GM18951 (cell line): ENCODE data around the gene FRG2.
"Not testable (repeated sequence)": the region's sequence is repeated elsewhere in the genome, so short reads cannot be mapped to it uniquely, and the experiment has no call there.

Experiments used
- POLR2A ChIP-seq: IDR thresholded peaks from 4 replicates; pipeline ENCODE4 v1.6.1; 2011; ENCODE audit warnings: mild to moderate bottlenecking; ENCODE audit not compliant: insufficient read length, insufficient read depth; ENCODE audit errors: extremely low read depth
- in situ Hi-C: fragments of 300-500 bp; cut with MboI; formaldehyde crosslinking; loops from one replicate; pipeline ENCODE4 v1.12.0; 2022; ENCODE audit warnings: low sequenced_read_pairs, mixed read lengths, inconsistent platforms; ENCODE audit not compliant: unreplicated experiment

The FRG2 gene

DNA sequence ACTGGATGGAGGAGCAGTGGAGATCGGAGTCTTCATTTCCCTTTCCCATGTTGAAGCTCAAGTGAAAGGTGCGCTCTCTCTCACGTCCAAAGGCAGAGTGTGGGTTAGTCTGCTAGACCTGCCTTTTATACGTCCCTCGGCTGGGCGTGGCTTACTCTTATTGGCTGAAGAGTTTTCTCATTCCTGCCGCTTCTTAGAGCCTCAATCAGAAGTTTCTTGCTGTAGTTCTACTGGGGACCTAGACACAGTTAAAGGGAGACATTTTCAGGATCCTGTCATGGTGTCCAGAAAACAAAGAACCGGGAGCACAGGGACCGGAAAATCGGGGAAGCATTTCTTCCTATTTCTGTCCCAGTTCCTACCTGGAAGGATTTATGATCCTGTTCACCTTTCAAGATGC lies at the start of gene FRG2:
Gene FRG2 (minus strand): TSS at position 101 of the 400 bp plus-strand sequence. CDS start 52 bp downstream, at position 49.
- in situ Hi-C loops = not testable (repeated sequence)

DNA sequence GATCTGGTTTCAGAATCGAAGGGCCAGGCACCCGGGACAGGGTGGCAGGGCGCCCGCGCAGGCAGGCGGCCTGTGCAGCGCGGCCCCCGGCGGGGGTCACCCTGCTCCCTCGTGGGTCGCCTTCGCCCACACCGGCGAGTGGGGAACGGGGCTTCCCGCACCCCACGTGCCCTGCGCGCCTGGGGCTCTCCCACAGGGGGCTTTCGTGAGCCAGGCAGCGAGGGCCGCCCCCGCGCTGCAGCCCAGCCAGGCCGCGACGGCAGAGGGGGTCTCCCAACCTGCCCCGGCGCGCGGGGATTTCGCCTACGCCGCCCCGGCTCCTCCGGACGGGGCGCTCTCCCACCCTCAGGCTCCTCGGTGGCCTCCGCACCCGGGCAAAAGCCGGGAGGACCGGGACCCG lies 41.3 kb upstream of the FRG2 start:
- in situ Hi-C loops = not testable (repeated sequence)

DNA sequence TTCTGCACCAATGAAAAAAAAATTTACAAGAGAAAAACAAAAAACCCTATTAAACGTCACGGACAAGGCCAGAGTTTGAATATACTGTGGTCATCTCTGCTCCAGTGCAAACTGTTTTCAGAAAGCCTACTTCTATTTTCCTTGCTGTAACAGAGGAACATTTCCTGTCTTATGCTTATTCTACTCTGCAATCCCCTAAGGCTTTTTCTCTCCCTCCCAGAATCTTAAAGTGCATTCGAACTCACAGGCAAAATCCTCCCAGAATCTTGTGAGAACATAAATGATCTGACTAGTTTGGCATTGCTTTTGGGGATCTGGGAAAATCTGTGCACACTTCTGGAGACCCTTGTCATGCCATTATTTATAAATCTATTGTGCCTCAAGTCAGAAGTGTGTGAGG lies 37.7 kb upstream of the FRG2 start:
- in situ Hi-C loops = not testable (repeated sequence)

DNA sequence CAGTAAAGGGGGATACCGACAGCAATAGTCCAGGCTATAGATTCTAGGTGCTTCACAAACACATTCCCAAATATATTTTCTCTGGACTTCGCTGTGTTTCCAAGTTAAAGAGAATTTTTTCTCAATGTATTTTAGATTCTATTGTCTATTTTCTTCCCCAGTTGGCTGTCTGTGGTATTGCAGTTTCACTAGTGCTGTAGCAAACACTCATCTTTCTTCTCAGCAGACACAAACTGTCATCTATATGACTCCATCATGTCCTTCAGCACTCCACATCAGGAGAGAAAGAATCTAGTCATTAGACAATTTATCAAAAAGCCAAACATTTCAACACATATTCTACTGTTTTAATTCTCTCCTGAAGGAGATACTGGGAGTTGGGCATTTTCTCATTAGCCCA lies 37.3 kb upstream of the FRG2 start, which contains the start of gene DBET:
Gene DBET (plus strand): TSS at position 161 of the 400 bp plus-strand sequence.
- in situ Hi-C loops = not testable (repeated sequence)

DNA sequence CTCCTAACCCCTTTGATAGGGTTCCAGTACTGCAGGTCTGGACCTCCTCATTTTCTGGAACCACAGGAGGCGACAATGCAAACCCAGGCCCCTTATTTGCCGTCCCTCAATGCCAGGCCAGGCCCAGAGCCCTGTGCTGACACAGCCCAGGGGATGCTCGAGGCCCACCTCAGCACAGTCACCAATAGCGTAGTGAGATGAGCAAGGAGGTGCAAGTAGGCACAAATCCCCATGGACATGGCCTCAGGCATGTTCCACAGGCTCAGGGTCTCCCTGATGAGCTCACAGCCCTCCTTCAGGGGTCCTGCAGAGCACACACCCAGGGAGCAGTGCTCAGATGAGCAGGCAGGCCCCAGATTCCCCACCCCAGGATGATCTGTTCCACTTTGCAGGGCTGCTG lies 31.9 kb upstream of the FRG2 start:
- in situ Hi-C loops = not testable (repeated sequence)

DNA sequence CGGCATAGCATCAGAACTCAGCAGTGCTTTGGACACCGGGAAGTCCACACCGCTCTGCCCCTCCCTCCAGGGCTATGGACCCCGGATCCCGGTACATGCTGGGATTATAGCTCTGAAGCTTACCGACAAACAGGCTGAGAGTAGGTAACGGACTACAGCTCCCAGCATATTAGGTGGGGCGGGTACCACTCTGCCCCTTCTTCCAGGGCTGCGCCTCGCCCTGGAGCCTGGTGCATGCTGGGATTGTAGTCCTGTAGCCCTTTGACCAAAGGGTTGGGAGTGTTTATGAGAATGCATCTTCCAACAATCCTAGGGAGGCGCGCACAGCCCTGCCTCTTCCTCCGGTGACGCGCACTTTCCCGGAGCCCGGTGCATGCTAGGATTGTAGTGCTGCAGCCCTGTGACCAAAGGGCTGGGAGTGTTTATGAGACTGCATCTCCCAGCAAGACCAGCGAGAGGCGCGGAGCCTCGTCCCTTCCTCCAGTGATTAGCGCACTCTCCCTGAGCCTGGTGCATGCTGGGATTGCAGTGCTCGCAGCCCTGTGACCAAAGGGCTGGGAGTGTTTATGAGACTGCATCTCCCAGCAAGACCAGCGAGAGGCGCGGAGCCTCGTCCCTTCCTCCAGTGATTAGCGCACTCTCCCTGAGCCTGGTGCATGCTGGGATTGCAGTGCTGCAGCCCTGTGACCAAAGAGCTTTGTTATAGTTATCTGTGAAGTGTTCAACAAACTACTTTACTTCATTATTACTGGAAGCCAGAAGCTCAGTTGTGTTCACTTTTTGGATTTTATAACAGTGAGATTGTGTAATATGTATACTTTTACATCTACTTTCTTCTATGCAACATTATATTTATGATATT lies 22.6 kb upstream of the FRG2 start:
- in situ Hi-C loops = not testable (repeated sequence)

DNA sequence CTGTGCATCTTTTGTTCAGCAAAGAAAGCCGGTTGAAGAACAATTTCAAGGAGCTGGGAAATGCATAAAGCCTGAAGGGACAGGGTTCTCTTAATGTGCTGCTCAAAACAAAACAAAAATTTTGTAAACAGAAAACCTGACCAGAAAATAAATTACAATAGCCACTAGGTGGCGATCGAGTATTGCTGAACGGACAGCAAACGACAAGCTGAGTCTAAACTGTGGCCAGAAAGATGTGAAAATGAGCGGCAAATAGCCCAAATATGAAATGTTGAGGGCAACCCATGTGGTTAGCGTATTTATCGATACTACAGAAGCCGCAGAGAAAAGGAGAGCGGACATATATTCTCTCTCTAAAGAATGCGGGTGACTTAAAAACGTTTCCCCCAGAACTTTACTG lies 20.6 kb upstream of the FRG2 start:
- in situ Hi-C loops = not testable (repeated sequence)

DNA sequence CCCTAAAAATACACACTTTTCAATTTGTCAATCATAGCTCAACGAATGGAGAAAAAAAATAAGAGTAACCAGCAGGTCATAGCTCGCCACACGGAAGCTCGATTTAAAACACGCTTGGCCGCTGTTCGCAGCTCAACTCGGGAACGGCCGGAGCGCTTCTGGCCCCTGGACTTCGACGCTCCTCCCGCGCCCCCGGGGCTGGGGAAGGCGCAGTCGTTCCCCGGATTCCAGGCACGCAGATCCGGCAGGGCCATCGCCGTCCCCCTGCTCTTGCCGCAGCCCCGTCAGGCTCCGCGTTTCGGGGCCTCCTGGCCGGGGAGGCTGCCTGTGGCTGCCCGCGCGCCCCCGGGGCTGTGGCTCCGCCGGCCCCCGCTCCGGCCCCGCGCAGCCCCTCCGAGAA lies 13.8 kb upstream of the FRG2 start:
- in situ Hi-C loops = not testable (repeated sequence)

DNA sequence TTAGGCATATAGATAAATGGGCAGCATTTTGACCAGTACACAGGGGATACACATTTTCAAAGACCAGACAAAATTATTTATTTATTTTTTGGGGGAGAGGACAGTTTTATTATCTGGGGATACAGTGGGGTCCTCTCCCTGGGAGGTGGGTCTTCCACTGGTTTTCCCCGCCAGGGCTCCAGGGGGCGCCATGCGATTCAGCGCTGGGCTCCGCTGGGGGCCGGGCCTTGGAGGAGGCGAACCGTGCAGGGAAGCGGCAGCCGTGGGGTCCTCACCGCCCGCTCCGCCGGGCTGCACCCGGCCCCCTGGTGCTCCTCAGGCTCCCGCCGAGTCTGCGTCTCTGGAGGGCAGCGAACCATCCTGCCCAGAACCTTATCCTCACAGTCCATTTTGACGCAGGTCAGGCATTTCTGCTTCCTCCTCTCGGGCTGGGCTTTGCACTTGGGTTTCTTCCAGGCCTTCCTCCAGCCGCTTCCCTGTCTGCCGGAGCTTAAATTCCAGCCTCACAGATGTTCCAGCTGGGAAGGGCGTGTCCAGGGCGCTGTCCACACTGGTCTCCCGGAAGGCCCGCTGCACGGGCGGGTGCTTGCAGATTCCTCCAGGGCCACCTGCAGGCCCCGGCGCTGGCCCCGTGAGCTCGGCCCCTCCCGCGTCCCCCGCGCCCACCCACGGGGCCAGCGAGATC lies 10.8 kb upstream of the FRG2 start:
- in situ Hi-C loops = not testable (repeated sequence)

DNA sequence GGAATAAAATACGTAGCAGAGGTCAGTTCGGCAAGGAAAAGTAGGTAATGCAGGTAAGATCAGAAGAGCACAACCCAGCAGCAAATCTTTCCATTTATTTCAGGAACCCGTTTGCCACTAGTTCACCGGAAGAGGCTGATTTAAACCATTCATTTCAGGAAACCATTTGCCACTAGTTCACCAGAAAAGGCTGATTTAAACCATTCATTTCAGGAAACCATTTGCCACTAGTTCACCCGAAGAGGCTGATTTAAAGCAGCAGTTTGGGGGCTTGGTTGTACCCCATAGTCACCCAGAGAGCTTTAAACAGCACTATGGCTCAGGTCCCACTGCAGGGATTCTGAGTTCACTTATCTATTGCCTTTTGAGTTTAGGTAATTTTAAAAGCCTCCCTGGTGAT lies 4.2 kb upstream of the FRG2 start:
- in situ Hi-C loops = not testable (repeated sequence)

DNA sequence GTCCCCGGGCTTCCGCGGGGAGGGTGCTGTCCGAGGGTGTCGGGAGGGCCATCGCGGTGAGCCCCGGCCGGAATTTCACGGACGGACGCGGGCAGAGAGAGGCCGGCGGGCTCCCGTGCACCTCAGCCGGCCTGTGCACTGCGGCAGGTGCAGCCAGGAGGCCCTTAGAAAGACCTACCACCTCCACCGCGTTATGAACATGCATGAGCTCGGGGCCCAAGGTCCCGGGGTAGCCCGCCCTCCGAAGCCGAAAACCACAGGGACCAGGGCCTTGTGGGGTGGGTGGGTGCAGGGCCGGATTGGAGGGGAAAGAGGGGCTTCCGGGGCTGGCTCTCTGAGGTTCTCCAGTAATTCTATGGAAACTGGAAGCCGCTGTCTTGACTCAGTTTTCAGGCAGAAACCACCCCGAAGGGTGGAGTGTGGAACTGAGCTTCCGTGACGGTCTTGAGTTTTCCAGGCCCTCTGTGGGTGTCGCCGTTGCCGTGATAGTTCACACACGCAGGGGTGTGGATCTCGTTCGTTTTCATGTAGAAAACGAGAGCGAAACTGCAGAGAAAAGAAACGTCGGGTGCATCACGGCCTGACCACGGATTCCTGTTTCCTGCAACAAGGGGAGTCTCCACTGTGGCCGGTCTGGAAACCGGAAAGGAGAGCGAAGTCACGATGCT lies 4.3 kb downstream of the FRG2 start:
- in situ Hi-C loops = not testable (repeated sequence)

DNA sequence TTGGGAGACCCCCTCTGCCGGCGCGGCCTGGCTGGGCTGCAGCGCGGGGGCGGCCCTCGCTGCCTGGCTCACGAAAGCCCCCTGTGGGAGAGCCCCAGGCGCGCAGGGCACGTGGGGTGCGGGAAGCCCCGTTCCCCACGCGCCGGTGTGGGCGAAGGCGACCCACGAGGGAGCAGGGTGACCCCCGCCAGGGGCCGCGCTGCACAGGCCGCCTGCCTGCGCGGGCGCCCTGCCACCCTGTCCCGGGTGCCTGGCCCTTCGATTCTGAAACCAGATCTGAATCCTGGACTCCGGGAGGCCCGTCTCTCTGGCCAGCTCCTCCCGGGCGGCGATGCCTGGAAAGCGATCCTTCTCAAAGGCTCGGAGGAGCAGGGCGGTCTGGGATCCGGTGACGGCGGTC lies 5.1 kb downstream of the FRG2 start:
- in situ Hi-C loops = not testable (repeated sequence)

DNA sequence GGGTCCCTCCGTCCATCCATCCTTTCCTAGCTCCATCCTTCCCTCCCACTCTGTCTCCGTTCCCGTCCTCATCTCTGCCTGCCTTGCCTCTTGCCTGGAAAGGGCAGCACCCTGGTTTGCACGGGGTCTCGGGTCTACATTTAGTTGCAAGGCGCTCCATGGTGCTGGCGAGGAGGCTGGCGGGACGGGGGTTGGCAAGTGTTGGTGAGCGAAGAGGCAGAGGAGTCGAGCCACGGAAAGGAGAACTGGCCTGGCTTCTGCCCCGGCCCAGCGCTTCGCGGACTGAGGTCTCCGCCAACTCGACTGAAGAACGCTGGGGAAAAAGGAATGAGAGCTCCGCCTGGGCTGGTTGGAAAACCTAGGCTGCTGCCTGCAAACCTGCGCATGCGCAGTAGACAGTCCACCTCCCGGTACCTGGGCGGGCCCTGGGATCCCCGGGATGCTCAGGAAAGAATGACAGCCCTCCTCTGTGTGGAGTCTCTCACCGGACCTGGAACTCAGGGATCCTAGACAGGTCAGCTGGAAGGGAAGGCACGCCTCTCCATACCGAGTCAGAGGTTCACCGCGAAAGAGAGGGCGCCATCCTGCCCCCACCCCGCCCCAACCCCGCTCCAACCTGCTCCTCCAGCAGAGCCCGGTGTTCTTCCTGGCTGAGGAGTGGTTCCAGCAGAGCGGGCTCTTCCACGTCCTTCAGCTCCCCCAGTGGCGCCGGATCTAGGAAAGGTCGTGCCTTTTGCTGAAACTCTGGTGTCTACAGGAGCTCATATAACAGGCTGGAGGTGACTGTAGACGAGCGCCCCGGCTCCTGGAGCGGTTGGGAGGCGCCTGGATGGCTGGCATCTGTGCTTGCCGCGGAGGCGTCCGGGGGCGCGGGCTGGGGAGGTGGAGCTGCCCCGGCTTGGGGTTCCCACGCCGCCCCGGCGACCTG lies 6.0 kb downstream of the FRG2 start:
- no peak for TF ChIP-seq POLR2A
- in situ Hi-C loops = no loop called here

DNA sequence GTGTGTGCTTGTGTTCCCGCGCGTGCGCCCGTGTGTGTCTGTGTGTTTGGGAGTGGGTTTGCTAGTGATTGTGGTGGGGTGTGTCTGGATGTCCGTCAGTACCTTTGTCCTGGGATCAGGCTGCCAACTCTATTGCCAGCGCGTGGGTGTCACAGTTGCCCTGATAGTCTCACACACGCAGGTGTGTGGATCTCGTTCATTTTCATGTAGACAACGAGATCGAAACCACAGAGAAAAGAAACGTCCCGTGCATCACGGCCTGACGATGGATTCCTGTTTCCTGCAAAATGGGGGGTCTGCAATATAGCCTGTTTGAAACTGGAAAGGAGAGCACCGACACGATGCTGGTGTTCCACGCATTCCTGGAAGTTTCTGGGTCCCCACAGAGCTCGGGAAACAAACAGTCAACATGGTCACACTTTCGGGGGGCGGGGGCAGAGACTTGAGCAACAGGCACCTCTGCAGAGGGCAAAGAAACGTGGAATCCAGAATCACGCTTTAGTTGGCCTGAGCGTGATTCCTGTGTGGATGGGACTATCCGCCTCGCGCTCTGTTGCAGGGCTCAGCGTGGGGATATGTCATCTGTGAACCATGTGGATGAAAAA lies 7.1 kb downstream of the FRG2 start:
- in situ Hi-C loops = not testable (repeated sequence)
